ENCODE measurements around the gene RABGEF1.
"Not testable (repeated sequence)": the region's sequence is repeated elsewhere in the genome, so short reads cannot be mapped to it uniquely, and the experiment has no call there.

The RABGEF1 gene

GRCh38 chr7:66741710-66742049 lies 1.1 kb downstream of the RABGEF1 start:
- in situ Hi-C loops (cut with HindIII; ENCODE audit: low sequenced_read_pairs), result no loop called here
- H3K4me3 ChIP-seq (ENCODE audit: low read depth, low read length), result peak overlapping the region; percentile 93
- DNase-seq (ENCODE audit: low read depth), result no peak
- no peak for TF ChIP-seq CTCF (IDR thresholded peaks at IDR 0.05; ENCODE audit: low read depth, low read length, missing control alignments)

GRCh38 chr7:66742298-66742697 lies 1.8 kb downstream of the RABGEF1 start:
- in situ Hi-C loops (cut with HindIII; ENCODE audit: low sequenced_read_pairs); DNase-seq (ENCODE audit: low read depth); H3K4me3 ChIP-seq (ENCODE audit: low read depth, low read length): not testable (repeated sequence)

GRCh38 chr7:66743920-66744319 lies 3.4 kb downstream of the RABGEF1 start:
- no peak for DNase-seq (ENCODE audit: low read depth)
- no peak for TF ChIP-seq CTCF (IDR thresholded peaks at IDR 0.05; ENCODE audit: low read depth, low read length, missing control alignments)
- in situ Hi-C loops (cut with HindIII; ENCODE audit: low sequenced_read_pairs), result no loop called here
- no peak overlapping the region for H3K4me3 ChIP-seq (ENCODE audit: low read depth, low read length)

- no peak overlapping the region for H3K4me3 ChIP-seq (ENCODE audit: low read depth, low read length)
- in situ Hi-C loops (cut with HindIII; ENCODE audit: low sequenced_read_pairs), result no loop called here
- no peak for TF ChIP-seq CTCF (IDR thresholded peaks at IDR 0.05; ENCODE audit: low read depth, low read length, missing control alignments)
- DNase-seq (ENCODE audit: low read depth), result no peak
Measured at GRCh38 chr7:66747385-66747784, 6.9 kb downstream of the RABGEF1 start.

- no peak overlapping the region for H3K4me3 ChIP-seq (ENCODE audit: low read depth, low read length)
- in situ Hi-C loops (cut with HindIII; ENCODE audit: low sequenced_read_pairs), result no loop called here
- no peak for TF ChIP-seq CTCF (IDR thresholded peaks at IDR 0.05; ENCODE audit: low read depth, low read length, missing control alignments)
- DNase-seq (ENCODE audit: low read depth), result no peak
Measured at GRCh38 chr7:66747881-66748511, 7.5 kb downstream of the RABGEF1 start.

GRCh38 chr7:66748791-66749190 lies 8.3 kb downstream of the RABGEF1 start:
- no peak for TF ChIP-seq CTCF (IDR thresholded peaks at IDR 0.05; ENCODE audit: low read depth, low read length, missing control alignments)
- in situ Hi-C loops (cut with HindIII; ENCODE audit: low sequenced_read_pairs), result no loop called here

GRCh38 chr7:66751945-66752344 lies 11.4 kb downstream of the RABGEF1 start:
- TF ChIP-seq CTCF (IDR thresholded peaks at IDR 0.05; ENCODE audit: low read depth, low read length, missing control alignments), result no peak
- in situ Hi-C loops (cut with HindIII; ENCODE audit: low sequenced_read_pairs), result no loop called here

More at GRCh38 chr7:66748791-66749190, 8.3 kb downstream of the RABGEF1 start:
- DNase-seq (ENCODE audit: low read depth), result no peak
- H3K4me3 ChIP-seq (ENCODE audit: low read depth, low read length), result no peak overlapping the region

More at GRCh38 chr7:66751945-66752344, 11.4 kb downstream of the RABGEF1 start:
- no peak for DNase-seq (ENCODE audit: low read depth)
- no peak overlapping the region for H3K4me3 ChIP-seq (ENCODE audit: low read depth, low read length)

Data from astrocyte of the cerebellum (primary cell).